Right atrium auricular region (tissue), 2 donors: ENCODE data around the gene COL25A1. TPM values are rescaled to one million over a fixed set of nuclear protein-coding genes. Genes with fewer than 3 reads are reported as not detected.

ENCODE experiments used
- DNase-seq: peaks from one replicate; pipeline ENCODE4 v3.0.0-alpha.2; 2019; ENCODE audit warnings: low spot score
- H3K27ac ChIP-seq, 2 donors: fragments of 200-600 bp; sonication (generic); 1 replicate in 1 of 2; 2 replicates in 1 of 2; pipeline ENCODE4 v1.5.1; 2016 to 2019
- H3K27me3 ChIP-seq, 2 donors: fragments of 200-600 bp; sonication (generic); one replicate each; pipeline versions ENCODE4 v1.5.1 to v1.6.0; 2017 to 2019
- H3K36me3 ChIP-seq: fragments of 200-600 bp; sonication (generic); one replicate; pipeline ENCODE4 v1.5.1; 2016
- H3K4me1 ChIP-seq, 2 donors: fragments of 200-600 bp; sonication (generic); one replicate each; pipeline versions ENCODE4 v1.5.1 to v1.6.0; 2017 to 2019
- H3K4me3 ChIP-seq, 2 donors: fragments of 200-600 bp; sonication (generic); 1 replicate in 1 of 2; 2 replicates in 1 of 2; pipeline ENCODE4 v1.5.1; 2017 to 2019; ENCODE audit warnings: mild to moderate bottlenecking in 1 of 2, moderate library complexity in 1 of 2
- H3K9me3 ChIP-seq, 2 donors: fragments of 200-600 bp; sonication (generic); one replicate each; pipeline ENCODE4 v1.5.1; 2019
- CTCF ChIP-seq, 2 donors: fragments of 200-600 bp; sonication (generic); IDR thresholded peaks; one replicate each; pipeline ENCODE4 v1.5.1; 2019; ENCODE audit warnings: antibody characterized with exemption in 2 of 2
- total RNA-seq, 2 donors: library from RNA; depleted of rRNA; stranded (reverse); fragments of >200 nt; gene quantifications; one replicate each; pipeline ENCODE4 v1.1.0, GENCODE V29; 2016

The COL25A1 gene
- total RNA-seq, 2 donors from 2014 or later = 0.26 to 0.59 TPM

GRCh38 chr4:109067508-109068235 lies 234.8 kb downstream of the COL25A1 start:
- no peaks in the 10 kb centered on the region for H3K36me3 ChIP-seq
- no peaks in the 10 kb centered on the region for H3K27me3 ChIP-seq
- H3K4me3 ChIP-seq = no peak overlapping the region
- H3K9me3 ChIP-seq = no peaks in the 10 kb centered on the region
- TF ChIP-seq CTCF (IDR thresholded peaks at IDR 0.05) = no peak
- peaks cover 0 to 7% of the 10 kb centered on the region in 2 donors for H3K4me1 ChIP-seq
- H3K27ac ChIP-seq = no peak overlapping the region
- no peak for DNase-seq

DNA sequence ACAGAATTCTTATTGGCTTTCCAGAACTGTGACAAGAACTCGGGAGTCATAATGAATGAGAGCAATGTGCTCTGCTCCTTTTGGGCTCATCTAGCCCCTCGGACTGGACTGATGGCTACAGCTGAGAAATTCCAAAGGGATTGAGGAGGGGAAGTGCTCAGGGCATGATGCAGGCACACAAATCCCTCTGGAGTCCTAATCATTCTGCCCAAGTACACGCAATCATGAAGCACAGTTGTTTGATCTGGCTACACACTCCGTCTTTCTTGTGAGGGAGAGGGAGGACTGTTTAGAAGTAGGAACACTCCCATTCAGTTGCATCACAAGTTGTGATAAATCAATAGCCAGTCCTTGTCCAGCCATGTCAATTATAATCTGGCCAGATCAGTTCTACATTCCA lies 237.5 kb downstream of the COL25A1 start:
- DNase-seq = no peak
- TF ChIP-seq CTCF (IDR thresholded peaks at IDR 0.05) = no peak
- peaks cover 0 to 7% of the 10 kb centered on the region in 2 donors for H3K4me1 ChIP-seq
- no peaks in the 10 kb centered on the region for H3K27me3 ChIP-seq
- no peak overlapping the region for H3K4me3 ChIP-seq
- H3K9me3 ChIP-seq = no peaks in the 10 kb centered on the region
- H3K27ac ChIP-seq = no peak overlapping the region
- no peaks in the 10 kb centered on the region for H3K36me3 ChIP-seq

DNA sequence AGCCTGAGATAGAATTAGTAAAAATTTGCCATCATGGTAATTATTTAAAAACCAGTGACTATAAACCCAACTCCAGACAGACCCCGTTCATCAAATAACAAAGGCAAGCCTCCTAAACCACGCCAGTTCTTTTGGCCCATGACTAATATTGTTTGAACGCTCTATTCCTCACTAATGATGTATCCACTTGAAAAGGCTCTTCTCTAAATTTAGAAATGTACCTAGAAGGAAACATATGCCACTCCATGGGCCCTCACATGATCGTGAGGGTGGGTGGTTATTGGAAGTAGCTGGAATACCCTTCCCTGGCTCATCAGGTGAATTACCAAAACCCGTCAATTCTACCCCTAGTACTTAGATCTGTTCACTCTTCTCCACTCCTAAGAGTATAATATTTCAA lies 249.2 kb downstream of the COL25A1 start:
- no peaks in the 10 kb centered on the region for H3K27me3 ChIP-seq
- DNase-seq = no peak
- no peak for TF ChIP-seq CTCF (IDR thresholded peaks at IDR 0.05)
- H3K9me3 ChIP-seq = no peaks in the 10 kb centered on the region
- no peaks in the 10 kb centered on the region for H3K36me3 ChIP-seq
- H3K4me1 ChIP-seq = no peaks in the 10 kb centered on the region
- no peak overlapping the region for H3K4me3 ChIP-seq
- H3K27ac ChIP-seq = no peak overlapping the region

GRCh38 chr4:109052821-109053220 lies 249.6 kb downstream of the COL25A1 start:
- no peaks in the 10 kb centered on the region for H3K4me1 ChIP-seq
- DNase-seq = no peak
- H3K9me3 ChIP-seq = no peaks in the 10 kb centered on the region
- no peak for TF ChIP-seq CTCF (IDR thresholded peaks at IDR 0.05)
- H3K36me3 ChIP-seq = no peaks in the 10 kb centered on the region
- H3K27ac ChIP-seq = no peak overlapping the region
- H3K4me3 ChIP-seq = no peak overlapping the region
- H3K27me3 ChIP-seq = no peaks in the 10 kb centered on the region

DNA sequence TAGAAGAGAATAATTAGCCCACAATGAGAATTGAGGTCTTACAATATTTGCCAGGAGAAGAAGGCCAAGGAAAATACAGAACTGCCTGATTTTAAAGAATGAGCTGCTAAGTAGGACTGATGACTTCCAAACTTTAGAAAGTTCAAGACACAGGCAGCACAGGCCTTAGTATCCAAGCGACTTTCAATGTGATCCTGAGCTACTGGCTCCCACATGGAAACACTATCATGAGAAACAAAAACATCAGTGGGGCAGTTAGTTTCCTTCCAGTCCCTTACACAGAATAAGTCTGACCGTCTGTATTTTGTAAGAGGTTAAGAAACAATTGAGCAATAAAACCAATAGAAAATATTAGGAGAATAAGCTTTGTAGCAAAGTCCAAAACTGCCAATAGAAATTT lies 251.4 kb downstream of the COL25A1 start:
- DNase-seq = no peak
- Histone ChIP-seq H3K4me1 (peaks cover 0 to 4% of the 10 kb centered on the region in 2 donors), H3K36me3 (no peaks in the 10 kb centered on the region), H3K4me3 (no peak overlapping the region), H3K27ac (no peak overlapping the region), H3K9me3 (no peaks in the 10 kb centered on the region), H3K27me3 (no peaks in the 10 kb centered on the region)
- no peak for TF ChIP-seq CTCF (IDR thresholded peaks at IDR 0.05)

GRCh38 chr4:109049926-109050325 lies 252.5 kb downstream of the COL25A1 start:
- no peaks in the 10 kb centered on the region for H3K36me3 ChIP-seq
- peaks cover 0 to 4% of the 10 kb centered on the region in 2 donors for H3K4me1 ChIP-seq
- no peak overlapping the region for H3K27ac ChIP-seq
- H3K27me3 ChIP-seq = no peaks in the 10 kb centered on the region
- TF ChIP-seq CTCF (IDR thresholded peaks at IDR 0.05) = no peak
- H3K9me3 ChIP-seq = no peaks in the 10 kb centered on the region
- H3K4me3 ChIP-seq = no peak overlapping the region
- DNase-seq = no peak
